ENCODE measurements around the gene RTN4RL2.

GRCh38 chr11:57474803-57475115 is 14.4 kb downstream of the RTN4RL2 start:
- TF ChIP-seq POLR2A (IDR thresholded peaks at IDR 0.05; ENCODE audit: low read depth, low read length) (no peak), CTCF (IDR thresholded peaks at IDR 0.05; ENCODE audit: extremely low read depth in 1 of 2, insufficient read depth in 1 of 2, low read depth in 1 of 2, low read length in 2 of 2) (no peak)

Measured in endothelial cell of umbilical vein (primary cell).